ENCODE measurements around the gene CACNA1A.

The CACNA1A gene

DNA sequence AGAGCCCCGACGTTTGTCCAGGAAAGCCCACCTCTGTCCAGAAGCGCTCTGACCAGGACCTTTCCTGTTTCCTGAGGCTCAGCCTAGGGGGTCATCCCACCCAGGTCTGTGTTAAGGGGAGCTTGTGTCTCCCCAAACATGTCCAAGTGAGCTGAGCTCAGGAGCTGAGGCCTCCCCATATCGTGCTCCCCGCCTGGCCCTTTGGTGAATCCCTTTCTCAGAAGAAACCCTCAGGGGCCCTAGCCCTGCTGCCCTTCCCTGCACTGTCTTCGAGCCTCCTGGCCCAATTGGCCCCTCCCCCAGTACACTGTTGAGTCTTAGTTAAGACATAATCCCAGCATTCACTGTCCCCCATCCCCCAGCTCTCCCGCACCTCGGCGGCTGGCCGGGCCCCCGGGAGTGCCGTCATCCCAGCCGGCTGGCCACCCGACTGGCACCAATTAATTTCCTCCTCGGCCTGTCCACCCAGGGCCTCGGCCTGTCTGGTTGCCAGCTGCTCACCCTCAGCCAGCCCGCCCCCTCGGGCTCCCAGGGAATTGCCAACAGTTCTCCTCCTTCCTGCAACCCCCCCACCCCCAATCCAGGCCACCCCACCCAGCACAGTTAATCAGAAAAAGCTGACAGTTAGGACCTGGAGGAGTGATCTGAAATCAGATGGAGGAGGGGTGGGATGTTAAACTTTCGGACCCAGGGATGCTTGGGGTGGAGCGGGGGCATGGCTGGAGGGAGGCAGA is 342.5 kb downstream of the CACNA1A start (continued):
- TF ChIP-seq, protein P1, sequence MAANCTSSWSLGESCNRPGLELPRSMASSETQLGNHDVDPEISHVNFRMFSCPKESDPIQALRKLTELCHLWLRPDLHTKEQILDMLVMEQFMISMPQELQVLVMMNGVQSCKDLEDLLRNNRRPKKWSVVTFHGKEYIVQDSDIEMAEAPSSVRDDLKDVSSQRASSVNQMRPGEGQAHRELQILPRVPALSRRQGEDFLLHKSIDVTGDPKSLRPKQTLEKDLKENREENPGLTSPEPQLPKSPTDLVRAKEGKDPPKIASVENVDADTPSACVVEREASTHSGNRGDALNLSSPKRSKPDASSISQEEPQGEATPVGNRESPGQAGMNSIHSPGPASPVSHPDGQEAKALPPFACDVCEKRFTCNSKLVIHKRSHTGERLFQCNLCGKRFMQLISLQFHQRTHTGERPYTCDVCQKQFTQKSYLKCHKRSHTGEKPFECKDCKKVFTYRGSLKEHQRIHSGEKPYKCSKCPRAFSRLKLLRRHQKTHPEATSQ (tag by site-specific recombination; IDR thresholded peaks at IDR 0.05) = no peak
- TF ChIP-seq, protein P2, sequence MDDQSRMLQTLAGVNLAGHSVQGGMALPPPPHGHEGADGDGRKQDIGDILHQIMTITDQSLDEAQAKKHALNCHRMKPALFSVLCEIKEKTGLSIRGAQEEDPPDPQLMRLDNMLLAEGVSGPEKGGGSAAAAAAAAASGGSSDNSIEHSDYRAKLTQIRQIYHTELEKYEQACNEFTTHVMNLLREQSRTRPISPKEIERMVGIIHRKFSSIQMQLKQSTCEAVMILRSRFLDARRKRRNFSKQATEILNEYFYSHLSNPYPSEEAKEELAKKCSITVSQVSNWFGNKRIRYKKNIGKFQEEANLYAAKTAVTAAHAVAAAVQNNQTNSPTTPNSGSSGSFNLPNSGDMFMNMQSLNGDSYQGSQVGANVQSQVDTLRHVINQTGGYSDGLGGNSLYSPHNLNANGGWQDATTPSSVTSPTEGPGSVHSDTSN (CRISPR knock-in tag; IDR thresholded peaks at IDR 0.05) = no peak
- TF ChIP-seq ZNF596 (tag by site-specific recombination; IDR thresholded peaks at IDR 0.05) (no peak), ZSCAN23 (tag by site-specific recombination; IDR thresholded peaks at IDR 0.05) (no peak), SP3 (tag by site-specific recombination; IDR thresholded peaks at IDR 0.05) (no peak), KLF7 (tag by site-specific recombination; IDR thresholded peaks at IDR 0.05; ENCODE audit: borderline replicate concordance) (no peak), YY2 (tag by site-specific recombination; IDR thresholded peaks at IDR 0.05) (no peak), SCRT1 (tag by site-specific recombination; IDR thresholded peaks at IDR 0.05; ENCODE audit: borderline replicate concordance) (0 out of 2 replicates have a peak, but pooled peaks have one; percentile 19), ZNF555 (tag by site-specific recombination; conservative IDR thresholded peaks at IDR 0.05) (no peak), ZNF561 (tag by site-specific recombination; IDR thresholded peaks at IDR 0.05; ENCODE audit: borderline replicate concordance) (no peak), ZNF677 (tag by site-specific recombination; IDR thresholded peaks at IDR 0.05) (no peak), WT1 (tag by site-specific recombination; IDR thresholded peaks at IDR 0.05) (0 out of 2 replicates have a peak, but pooled peaks have one; percentile 11), ZNF37A (tag by site-specific recombination; IDR thresholded peaks at IDR 0.05) (no peak), ZNF394 (tag by site-specific recombination; IDR thresholded peaks at IDR 0.05; ENCODE audit: borderline replicate concordance) (no peak), ZNF266 (tag by site-specific recombination; IDR thresholded peaks at IDR 0.05; ENCODE audit: low read depth) (no peak), ZNF221 (tag by site-specific recombination; IDR thresholded peaks at IDR 0.05; ENCODE audit: borderline replicate concordance) (no peak), ZNF2 (tag by site-specific recombination; IDR thresholded peaks at IDR 0.05) (0 out of 2 replicates have a peak, but pooled peaks have one; percentile 7)
- TF ChIP-seq, protein P3, sequence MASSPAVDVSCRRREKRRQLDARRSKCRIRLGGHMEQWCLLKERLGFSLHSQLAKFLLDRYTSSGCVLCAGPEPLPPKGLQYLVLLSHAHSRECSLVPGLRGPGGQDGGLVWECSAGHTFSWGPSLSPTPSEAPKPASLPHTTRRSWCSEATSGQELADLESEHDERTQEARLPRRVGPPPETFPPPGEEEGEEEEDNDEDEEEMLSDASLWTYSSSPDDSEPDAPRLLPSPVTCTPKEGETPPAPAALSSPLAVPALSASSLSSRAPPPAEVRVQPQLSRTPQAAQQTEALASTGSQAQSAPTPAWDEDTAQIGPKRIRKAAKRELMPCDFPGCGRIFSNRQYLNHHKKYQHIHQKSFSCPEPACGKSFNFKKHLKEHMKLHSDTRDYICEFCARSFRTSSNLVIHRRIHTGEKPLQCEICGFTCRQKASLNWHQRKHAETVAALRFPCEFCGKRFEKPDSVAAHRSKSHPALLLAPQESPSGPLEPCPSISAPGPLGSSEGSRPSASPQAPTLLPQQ (tag by site-specific recombination; IDR thresholded peaks at IDR 0.05) = peak; percentile 60
- TF ChIP-seq, protein P4, sequence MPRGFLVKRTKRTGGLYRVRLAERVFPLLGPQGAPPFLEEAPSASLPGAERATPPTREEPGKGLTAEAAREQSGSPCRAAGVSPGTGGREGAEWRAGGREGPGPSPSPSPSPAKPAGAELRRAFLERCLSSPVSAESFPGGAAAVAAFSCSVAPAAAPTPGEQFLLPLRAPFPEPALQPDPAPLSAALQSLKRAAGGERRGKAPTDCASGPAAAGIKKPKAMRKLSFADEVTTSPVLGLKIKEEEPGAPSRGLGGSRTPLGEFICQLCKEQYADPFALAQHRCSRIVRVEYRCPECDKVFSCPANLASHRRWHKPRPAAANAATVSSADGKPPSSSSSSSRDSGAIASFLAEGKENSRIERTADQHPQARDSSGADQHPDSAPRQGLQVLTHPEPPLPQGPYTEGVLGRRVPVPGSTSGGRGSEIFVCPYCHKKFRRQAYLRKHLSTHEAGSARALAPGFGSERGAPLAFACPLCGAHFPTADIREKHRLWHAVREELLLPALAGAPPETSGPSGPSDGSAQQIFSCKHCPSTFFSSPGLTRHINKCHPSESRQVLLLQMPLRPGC (tag by site-specific recombination; IDR thresholded peaks at IDR 0.05) = peak; percentile 12; the same call in 1 of the 2 replicates
- TF ChIP-seq, protein P5, sequence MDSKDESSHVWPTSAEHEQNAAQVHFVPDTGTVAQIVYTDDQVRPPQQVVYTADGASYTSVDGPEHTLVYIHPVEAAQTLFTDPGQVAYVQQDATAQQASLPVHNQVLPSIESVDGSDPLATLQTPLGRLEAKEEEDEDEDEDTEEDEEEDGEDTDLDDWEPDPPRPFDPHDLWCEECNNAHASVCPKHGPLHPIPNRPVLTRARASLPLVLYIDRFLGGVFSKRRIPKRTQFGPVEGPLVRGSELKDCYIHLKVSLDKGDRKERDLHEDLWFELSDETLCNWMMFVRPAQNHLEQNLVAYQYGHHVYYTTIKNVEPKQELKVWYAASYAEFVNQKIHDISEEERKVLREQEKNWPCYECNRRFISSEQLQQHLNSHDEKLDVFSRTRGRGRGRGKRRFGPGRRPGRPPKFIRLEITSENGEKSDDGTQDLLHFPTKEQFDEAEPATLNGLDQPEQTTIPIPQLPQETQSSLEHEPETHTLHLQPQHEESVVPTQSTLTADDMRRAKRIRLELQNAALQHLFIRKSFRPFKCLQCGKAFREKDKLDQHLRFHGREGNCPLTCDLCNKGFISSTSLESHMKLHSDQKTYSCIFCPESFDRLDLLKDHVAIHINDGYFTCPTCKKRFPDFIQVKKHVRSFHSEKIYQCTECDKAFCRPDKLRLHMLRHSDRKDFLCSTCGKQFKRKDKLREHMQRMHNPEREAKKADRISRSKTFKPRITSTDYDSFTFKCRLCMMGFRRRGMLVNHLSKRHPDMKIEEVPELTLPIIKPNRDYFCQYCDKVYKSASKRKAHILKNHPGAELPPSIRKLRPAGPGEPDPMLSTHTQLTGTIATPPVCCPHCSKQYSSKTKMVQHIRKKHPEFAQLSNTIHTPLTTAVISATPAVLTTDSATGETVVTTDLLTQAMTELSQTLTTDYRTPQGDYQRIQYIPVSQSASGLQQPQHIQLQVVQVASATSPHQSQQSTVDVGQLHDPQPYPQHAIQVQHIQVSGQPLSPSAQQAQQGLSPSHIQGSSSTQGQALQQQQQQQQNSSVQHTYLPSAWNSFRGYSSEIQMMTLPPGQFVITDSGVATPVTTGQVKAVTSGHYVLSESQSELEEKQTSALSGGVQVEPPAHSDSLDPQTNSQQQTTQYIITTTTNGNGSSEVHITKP (tag by site-specific recombination; IDR thresholded peaks at IDR 0.05) = peak; percentile 75
- TF ChIP-seq, protein P6, sequence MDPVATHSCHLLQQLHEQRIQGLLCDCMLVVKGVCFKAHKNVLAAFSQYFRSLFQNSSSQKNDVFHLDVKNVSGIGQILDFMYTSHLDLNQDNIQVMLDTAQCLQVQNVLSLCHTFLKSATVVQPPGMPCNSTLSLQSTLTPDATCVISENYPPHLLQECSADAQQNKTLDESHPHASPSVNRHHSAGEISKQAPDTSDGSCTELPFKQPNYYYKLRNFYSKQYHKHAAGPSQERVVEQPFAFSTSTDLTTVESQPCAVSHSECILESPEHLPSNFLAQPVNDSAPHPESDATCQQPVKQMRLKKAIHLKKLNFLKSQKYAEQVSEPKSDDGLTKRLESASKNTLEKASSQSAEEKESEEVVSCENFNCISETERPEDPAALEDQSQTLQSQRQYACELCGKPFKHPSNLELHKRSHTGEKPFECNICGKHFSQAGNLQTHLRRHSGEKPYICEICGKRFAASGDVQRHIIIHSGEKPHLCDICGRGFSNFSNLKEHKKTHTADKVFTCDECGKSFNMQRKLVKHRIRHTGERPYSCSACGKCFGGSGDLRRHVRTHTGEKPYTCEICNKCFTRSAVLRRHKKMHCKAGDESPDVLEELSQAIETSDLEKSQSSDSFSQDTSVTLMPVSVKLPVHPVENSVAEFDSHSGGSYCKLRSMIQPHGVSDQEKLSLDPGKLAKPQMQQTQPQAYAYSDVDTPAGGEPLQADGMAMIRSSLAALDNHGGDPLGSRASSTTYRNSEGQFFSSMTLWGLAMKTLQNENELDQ (tag by site-specific recombination; IDR thresholded peaks at IDR 0.05; ENCODE audit: low read depth) = no peak
- TF ChIP-seq, protein P7, sequence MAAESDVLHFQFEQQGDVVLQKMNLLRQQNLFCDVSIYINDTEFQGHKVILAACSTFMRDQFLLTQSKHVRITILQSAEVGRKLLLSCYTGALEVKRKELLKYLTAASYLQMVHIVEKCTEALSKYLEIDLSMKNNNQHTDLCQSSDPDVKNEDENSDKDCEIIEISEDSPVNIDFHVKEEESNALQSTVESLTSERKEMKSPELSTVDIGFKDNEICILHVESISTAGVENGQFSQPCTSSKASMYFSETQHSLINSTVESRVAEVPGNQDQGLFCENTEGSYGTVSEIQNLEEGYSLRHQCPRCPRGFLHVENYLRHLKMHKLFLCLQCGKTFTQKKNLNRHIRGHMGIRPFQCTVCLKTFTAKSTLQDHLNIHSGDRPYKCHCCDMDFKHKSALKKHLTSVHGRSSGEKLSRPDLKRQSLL (tag by site-specific recombination; IDR thresholded peaks at IDR 0.05) = no peak
- TF ChIP-seq, protein P8, sequence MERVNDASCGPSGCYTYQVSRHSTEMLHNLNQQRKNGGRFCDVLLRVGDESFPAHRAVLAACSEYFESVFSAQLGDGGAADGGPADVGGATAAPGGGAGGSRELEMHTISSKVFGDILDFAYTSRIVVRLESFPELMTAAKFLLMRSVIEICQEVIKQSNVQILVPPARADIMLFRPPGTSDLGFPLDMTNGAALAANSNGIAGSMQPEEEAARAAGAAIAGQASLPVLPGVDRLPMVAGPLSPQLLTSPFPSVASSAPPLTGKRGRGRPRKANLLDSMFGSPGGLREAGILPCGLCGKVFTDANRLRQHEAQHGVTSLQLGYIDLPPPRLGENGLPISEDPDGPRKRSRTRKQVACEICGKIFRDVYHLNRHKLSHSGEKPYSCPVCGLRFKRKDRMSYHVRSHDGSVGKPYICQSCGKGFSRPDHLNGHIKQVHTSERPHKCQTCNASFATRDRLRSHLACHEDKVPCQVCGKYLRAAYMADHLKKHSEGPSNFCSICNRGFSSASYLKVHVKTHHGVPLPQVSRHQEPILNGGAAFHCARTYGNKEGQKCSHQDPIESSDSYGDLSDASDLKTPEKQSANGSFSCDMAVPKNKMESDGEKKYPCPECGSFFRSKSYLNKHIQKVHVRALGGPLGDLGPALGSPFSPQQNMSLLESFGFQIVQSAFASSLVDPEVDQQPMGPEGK (tag by site-specific recombination; IDR thresholded peaks at IDR 0.05) = peak; percentile 63

Measured in HEK293 (cell line).